ENCODE data around the gene ZDHHC14. TPM values are rescaled to one million over a fixed set of nuclear protein-coding genes. Genes with fewer than 3 reads are reported as not detected.

ZDHHC14 gene
- total and polyA plus RNA-seq, 2 of the 8 experiments (the other 6 are each of a cell fraction or from before 2014, with no cell fraction given), result 2.9 to 5.3 TPM

DNA sequence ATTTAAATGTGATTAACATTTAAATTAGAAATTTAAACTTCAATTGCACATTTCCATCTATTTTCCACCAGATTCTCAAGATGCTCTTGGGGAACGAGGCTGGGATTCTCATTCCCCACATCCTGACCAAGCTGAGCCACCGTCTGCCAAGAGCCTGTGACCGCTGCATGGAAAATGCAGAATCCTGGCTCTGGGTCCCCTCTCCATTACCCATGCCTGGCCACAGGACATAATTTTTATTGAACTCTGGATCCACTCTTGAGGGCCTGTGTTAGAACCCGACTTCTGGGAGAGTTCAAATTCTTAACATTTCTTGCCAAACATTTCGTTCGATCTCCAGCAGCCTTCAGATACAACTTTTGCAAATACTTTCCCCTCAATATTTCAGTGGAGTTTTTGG, 240.4 kb downstream of the ZDHHC14 start:
- Histone ChIP-seq H3K27ac (ENCODE audit: low read depth, low read length) (no peak overlapping the region), H3K23ac (ENCODE audit: insufficient read length) (no peak overlapping the region), H2AFZ (ENCODE audit: low read length) (no peak overlapping the region), H4K5ac (ENCODE audit: insufficient read length, low read depth, low read length) (no peak overlapping the region), H2BK5ac (ENCODE audit: low read depth, low read length) (no peak overlapping the region), H4K91ac (replicated peaks; ENCODE audit: insufficient read length, low read length) (no peak overlapping the region), H3K18ac (ENCODE audit: extremely low read depth, low read length) (no peak overlapping the region), H3K9me3 (ENCODE audit: insufficient read depth in 2 of 2, low read depth in 1 of 2, low read length in 1 of 2) (no peaks in the 10 kb centered on the region; a peak in 2 of 4 replicates), H3K4me1 (replicated peaks in 1 of 4; ENCODE audit: control insufficient read depth in 3 of 4, insufficient read depth in 4 of 4, low read length in 3 of 4) (peaks cover 0 to 2% (median 0%) of the 10 kb centered on the region in 4 experiments; a peak in 2 of 7 replicates), H3K9ac (replicated peaks in 1 of 4; ENCODE audit: extremely low read depth in 1 of 4, low read depth in 3 of 4, low read length in 3 of 4) (no peak overlapping the region), H3K14ac (ENCODE audit: insufficient read length) (no peak overlapping the region), H4K20me1 (replicated peaks in 1 of 2; ENCODE audit: control insufficient read depth in 1 of 2, insufficient read depth in 2 of 2, low read length in 2 of 2) (no peaks in the 10 kb centered on the region), H3K4ac (replicated peaks; ENCODE audit: insufficient read length, low read depth, low read length) (no peak overlapping the region), H3K27me3 (replicated peaks in 1 of 4; ENCODE audit: control insufficient read depth in 3 of 4, extremely low read depth in 1 of 4, insufficient read depth in 3 of 4, low read length in 3 of 4) (peaks cover 0 to 1% (median 0%) of the 10 kb centered on the region in 4 experiments; a peak in 1 of 7 replicates), H3K4me2 (ENCODE audit: insufficient read depth in 1 of 2, low read depth in 2 of 2, low read length in 2 of 2) (no peak overlapping the region), H3K79me1 (ENCODE audit: low read depth, low read length) (no peaks in the 10 kb centered on the region), H2BK120ac (replicated peaks; ENCODE audit: low read depth, low read length) (no peak overlapping the region), H2BK12ac (ENCODE audit: low read depth, low read length) (no peak overlapping the region), H3K4me3 (ENCODE audit: extremely low read depth in 1 of 4, insufficient read depth in 2 of 4, low read depth in 3 of 4, low read length in 4 of 4) (no peak overlapping the region), H3K23me2 (ENCODE audit: low read depth, low read length) (no peaks in the 10 kb centered on the region), H3K56ac (replicated peaks; ENCODE audit: insufficient read length, low read depth, low read length) (no peak overlapping the region), H2BK20ac (ENCODE audit: low read length) (no peak overlapping the region), H2BK15ac (ENCODE audit: low read length) (no peak overlapping the region), H3K79me2 (ENCODE audit: control insufficient read depth in 1 of 2, insufficient read depth in 2 of 2, low read length in 2 of 2) (no peaks in the 10 kb centered on the region), H4K8ac (ENCODE audit: extremely low read depth, insufficient read depth, low read length) (no peak overlapping the region), H3K36me3 (ENCODE audit: control insufficient read depth in 2 of 4, insufficient read depth in 4 of 4, low read length in 3 of 4) (no peaks in the 10 kb centered on the region), H2AK5ac (ENCODE audit: low read depth, low read length) (no peak overlapping the region)
- DNase-seq (ENCODE audit: low read depth in 1 of 2, low spot score in 2 of 2) (no peak), FAIRE-seq (no peak)
- ChIA-PET POLR2A (ENCODE audit: partially characterized antibody) (no interaction called here), CTCF (ENCODE audit: partially characterized antibody) (interaction anchor here (1.0 kb wide), 1 partner anchor 24 kb away, joined by 3 read pairs; no protein-coding TSS in a partner anchor)
- no peak for TF ChIP-seq GABPA (IDR thresholded peaks at IDR 0.05; ENCODE audit: borderline replicate concordance, insufficient read depth, low read length)
- WGBS, 2 experiments (ENCODE audit: extremely low coverage in 1 of 2, insufficient coverage in 1 of 2, insufficient read length in 1 of 2, insufficient replicate concordance in 2 of 2, low coverage in 1 of 2, low lambda C conversion rate in 2 of 2, missing lambda C conversion rate in 1 of 2), result 86% methylated on average over 6 of the region's 6 CpGs; no CpG with 5 or more reads in 1 of the 2 experiments
